D721Med (cell line): ENCODE data around the gene PIGU.
A peak's percentile ranks its signal among the peaks of the same experiment; 100 is the strongest.
"Not testable (repeated sequence)": the region's sequence is repeated elsewhere in the genome, so short reads cannot be mapped to it uniquely, and the experiment has no call there.

Experiments
- DNase-seq: peaks from one replicate; pipeline ENCODE4 v3.0.0; 2011; ENCODE audit warnings: low spot score; ENCODE audit not compliant: insufficient read length
- FAIRE-seq: peaks from 2 replicates; lab custom pipeline; 2011; peaks lifted over from hg19 to GRCh38; lab: Jason Lieb, UNC
- CTCF ChIP-seq: IDR thresholded peaks from 2 replicates; pipeline ENCODE4 v1.5.1; 2012; ENCODE audit warnings: mild to moderate bottlenecking, control low read depth; ENCODE audit not compliant: insufficient read depth; ENCODE audit errors: missing control alignments

Gene PIGU

GRCh38 chr20:34525342-34525708 is 151.6 kb downstream of the PIGU start:
- no peak for FAIRE-seq
- no peak for DNase-seq
- TF ChIP-seq CTCF, result no peak

- TF ChIP-seq CTCF, result no peak
- DNase-seq, result no peak
- FAIRE-seq, result no peak
Observed at GRCh38 chr20:34524426-34524825, 152.5 kb downstream of the PIGU start.

GRCh38 chr20:34522969-34523871 is 153.7 kb downstream of the PIGU start:
- TF ChIP-seq CTCF, result peak; percentile 61
- FAIRE-seq (no peak), DNase-seq (no peak)

- FAIRE-seq, DNase-seq: not testable (repeated sequence)
Observed at GRCh38 chr20:34519841-34520240, 157.1 kb downstream of the PIGU start.

GRCh38 chr20:34518863-34519262 is 158.0 kb downstream of the PIGU start:
- DNase-seq, FAIRE-seq: not testable (repeated sequence)

- TF ChIP-seq CTCF, result no peak
- DNase-seq (no peak), FAIRE-seq (no peak)
Observed at GRCh38 chr20:34517114-34517505, 159.8 kb downstream of the PIGU start.

GRCh38 chr20:34516247-34517113 is 160.4 kb downstream of the PIGU start, which contains the start of gene DYNLRB1:
Gene DYNLRB1 (plus strand): TSS chr20:34516422. CDS start chr20:34516459, 37 bp downstream.
- FAIRE-seq (no peak), DNase-seq (peak; percentile 76)
- no peak for TF ChIP-seq CTCF
